Ishikawa (cell line): ENCODE measurements around the gene SMIM3.

Experiments used
- CEBPB ChIP-seq: IDR thresholded peaks from 2 replicates; pipeline ENCODE4 v1.6.1; 2012
- CREB1 ChIP-seq: IDR thresholded peaks from 2 replicates; pipeline ENCODE4 v1.6.1; 2012; ENCODE audit warnings: low read depth
- EGR1 ChIP-seq: IDR thresholded peaks from 2 replicates; pipeline ENCODE4 v1.6.1; 2012
- EP300 ChIP-seq: IDR thresholded peaks from 2 replicates; pipeline ENCODE4 v1.6.1; 2012; ENCODE audit warnings: borderline replicate concordance
- FOXM1 ChIP-seq: IDR thresholded peaks from 2 replicates; pipeline ENCODE4 v1.6.1; 2012; ENCODE audit warnings: low read depth, borderline replicate concordance
- MAX ChIP-seq: IDR thresholded peaks from 2 replicates; pipeline ENCODE4 v1.6.1; 2012
- NFIC ChIP-seq: IDR thresholded peaks from 2 replicates; pipeline ENCODE4 v1.6.1; 2012
- RAD21 ChIP-seq: IDR thresholded peaks from 2 replicates; pipeline ENCODE4 v1.6.1; 2012; ENCODE audit warnings: low read depth
- REST ChIP-seq: IDR thresholded peaks from 2 replicates; pipeline ENCODE4 v1.6.1; 2012; ENCODE audit warnings: low read depth, mild to moderate bottlenecking
- TAF1 ChIP-seq: IDR thresholded peaks from 2 replicates; pipeline ENCODE4 v1.6.1; 2012; ENCODE audit warnings: low read depth, mild to moderate bottlenecking
- TCF12 ChIP-seq: IDR thresholded peaks from 2 replicates; pipeline ENCODE4 v1.6.1; 2012; ENCODE audit warnings: low read depth
- TEAD4 ChIP-seq: IDR thresholded peaks from 2 replicates; pipeline ENCODE4 v1.6.1; 2012
- USF1 ChIP-seq: IDR thresholded peaks from 2 replicates; pipeline ENCODE4 v1.6.1; 2012
- YY1 ChIP-seq: IDR thresholded peaks from 2 replicates; pipeline ENCODE4 v1.6.1; 2012; ENCODE audit warnings: low read depth
- ZBTB7A ChIP-seq: IDR thresholded peaks from 2 replicates; pipeline ENCODE4 v1.6.1; 2012; ENCODE audit warnings: low read depth

Gene SMIM3

GRCh38 chr5:150758531-150759333 is 19.8 kb upstream of the SMIM3 start, which contains the start of gene DCTN4:
Gene DCTN4 (minus strand): TSS chr5:150759017. CDS start chr5:150758993, 24 bp downstream.
- TF ChIP-seq TAF1 = peak; percentile 96
- no peak for TF ChIP-seq FOXM1
- TF ChIP-seq EGR1 = no peak; the same call in 1 of the 2 replicates
- TF ChIP-seq MAX = peak; percentile 97
- TF ChIP-seq NFIC = no peak
- no peak for TF ChIP-seq REST
- peak; percentile 100 for TF ChIP-seq USF1
- no peak for TF ChIP-seq ZBTB7A
- no peak for TF ChIP-seq CEBPB
- TF ChIP-seq TEAD4 = no peak
- TF ChIP-seq TCF12 = no peak; the same call in 1 of the 2 replicates
- TF ChIP-seq RAD21 = no peak
- TF ChIP-seq CREB1 = peak; percentile 86
- no peak; the same call in 1 of the 2 replicates for TF ChIP-seq EP300
- TF ChIP-seq YY1 = peak; percentile 95

GRCh38 chr5:150759334-150759583 is 19.3 kb upstream of the SMIM3 start:
- TF ChIP-seq TCF12 (no peak), FOXM1 (no peak), EP300 (no peak), NFIC (no peak)

GRCh38 chr5:150762211-150762610 is 16.3 kb upstream of the SMIM3 start:
- no peak for TF ChIP-seq ZBTB7A
- TF ChIP-seq EP300 = no peak
- TF ChIP-seq CREB1 = no peak
- no peak for TF ChIP-seq FOXM1
- no peak for TF ChIP-seq MAX
- TF ChIP-seq EGR1 = no peak
- no peak for TF ChIP-seq RAD21
- TF ChIP-seq YY1 = no peak
- no peak for TF ChIP-seq NFIC
- TF ChIP-seq TEAD4 = no peak
- no peak for TF ChIP-seq REST
- no peak for TF ChIP-seq USF1
- no peak for TF ChIP-seq TCF12

GRCh38 chr5:150763023-150763769 is 15.4 kb upstream of the SMIM3 start:
- TF ChIP-seq NFIC (peak; percentile 78), RAD21 (peak; percentile 27; the same call in 1 of the 2 replicates), TCF12 (no peak), CEBPB (peak; percentile 47; the same call in 1 of the 2 replicates)

- TF ChIP-seq MAX (no peak), RAD21 (no peak), TAF1 (no peak), REST (no peak), USF1 (no peak), ZBTB7A (no peak), YY1 (no peak), EGR1 (no peak), NFIC (no peak), TCF12 (no peak)
Measured at GRCh38 chr5:150764530-150764929, 14.0 kb upstream of the SMIM3 start.
